HEK293T (cell line): ENCODE measurements around the gene ATP13A4.
"Not testable (repeated sequence)": the region's sequence is repeated elsewhere in the genome, so short reads cannot be mapped to it uniquely, and the experiment has no call there.

Source experiments
- CTCF ChIA-PET: fragments of 350-600 bp; formaldehyde crosslinking; extraction: SDS; loops from one replicate; lab custom pipeline; 2021; ENCODE audit warnings: antibody characterized with exemption, inconsistent platforms; lab: Yijun Ruan, JAX
- POLR2A ChIA-PET: fragments of 350-600 bp; formaldehyde crosslinking; extraction: SDS; loops from one replicate; lab custom pipeline; 2020; ENCODE audit warnings: antibody characterized with exemption, inconsistent platforms; lab: Yijun Ruan, JAX
- DNase-seq: peaks from one replicate; pipeline ENCODE4 v3.0.0; 2012; ENCODE audit warnings: mixed read lengths; ENCODE audit errors: extremely low spot score
- ARNT ChIP-seq: fragments of 450-650 bp; IDR thresholded peaks from 2 replicates; pipeline ENCODE4 v1.6.1; 2017; ENCODE audit warnings: mild to moderate bottlenecking
- BHLHE40 ChIP-seq: fragments of 450-650 bp; IDR thresholded peaks from 2 replicates; pipeline ENCODE4 v1.6.1; 2016; ENCODE audit warnings: mild to moderate bottlenecking, moderate library complexity, borderline replicate concordance
- CTBP1 ChIP-seq: fragments of 450-650 bp; IDR thresholded peaks from 2 replicates; pipeline ENCODE4 v1.6.1; 2016; ENCODE audit warnings: borderline replicate concordance
- ELF4 ChIP-seq: fragments of 450-650 bp; IDR thresholded peaks from 2 replicates; pipeline ENCODE4 v1.6.1; 2017; ENCODE audit warnings: antibody characterized with exemption
- FOXA1 ChIP-seq: fragments of 450-650 bp; IDR thresholded peaks from 2 replicates; pipeline ENCODE4 v1.6.1; 2016; ENCODE audit warnings: mild to moderate bottlenecking
- FOXK2 ChIP-seq: fragments of 450-650 bp; IDR thresholded peaks from 2 replicates; pipeline ENCODE4 v1.6.1; 2016; ENCODE audit warnings: mild to moderate bottlenecking
- FOXM1 ChIP-seq: fragments of 450-650 bp; IDR thresholded peaks from 2 replicates; pipeline ENCODE4 v1.6.1; 2017; ENCODE audit warnings: mild to moderate bottlenecking, borderline replicate concordance
- HDGF ChIP-seq: fragments of 450-650 bp; IDR thresholded peaks from 2 replicates; pipeline ENCODE4 v1.6.1; 2017; ENCODE audit warnings: antibody characterized with exemption, borderline replicate concordance
- L3MBTL2 ChIP-seq: fragments of 450-650 bp; conservative IDR thresholded peaks from 2 replicates; pipeline ENCODE4 v1.6.1; 2016; ENCODE audit warnings: mild to moderate bottlenecking
- LEF1 ChIP-seq: fragments of 450-650 bp; IDR thresholded peaks from 2 replicates; pipeline ENCODE4 v1.6.1; 2017; ENCODE audit warnings: mild to moderate bottlenecking, borderline replicate concordance
- NFRKB ChIP-seq: fragments of 450-650 bp; IDR thresholded peaks from 2 replicates; pipeline ENCODE4 v1.6.1; 2016; ENCODE audit warnings: mild to moderate bottlenecking, moderate library complexity
- SP1 ChIP-seq: fragments of 450-650 bp; IDR thresholded peaks from 2 replicates; pipeline ENCODE4 v1.6.1; 2017
- SUZ12 ChIP-seq: fragments of 450-650 bp; IDR thresholded peaks from 2 replicates; pipeline ENCODE4 v1.6.1; 2016; ENCODE audit warnings: mild to moderate bottlenecking
- TARDBP ChIP-seq: fragments of 450-650 bp; IDR thresholded peaks from 2 replicates; pipeline ENCODE4 v1.6.1; 2016
- ZNF384 ChIP-seq: fragments of 450-650 bp; IDR thresholded peaks from 2 replicates; pipeline ENCODE4 v1.6.1; 2016
- TF ChIP-seq, protein P1 (sequence below): fragments of 450-650 bp; IDR thresholded peaks from 2 replicates; pipeline ENCODE4 v1.6.1; 2016

ATP13A4 gene

DNA sequence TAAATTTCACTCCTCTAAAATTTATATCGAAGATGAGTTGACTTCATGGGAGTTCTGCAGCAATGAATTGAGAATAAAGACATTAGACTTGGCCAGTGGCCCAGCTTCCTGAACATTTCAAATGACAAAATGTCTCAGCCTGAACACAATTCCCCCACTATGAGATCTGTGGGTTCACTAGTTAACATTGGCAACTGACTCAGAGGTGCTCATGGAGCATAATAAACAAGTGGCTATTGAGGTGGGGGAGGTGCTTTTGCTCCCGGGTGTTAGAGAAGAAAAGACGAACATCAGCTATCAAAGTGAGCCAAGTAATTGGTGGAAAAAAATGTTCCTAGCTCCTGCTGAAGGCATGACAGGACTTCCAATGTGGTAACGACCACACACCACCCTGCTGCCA is 6.3 kb downstream of the ATP13A4 start:
- no peak for DNase-seq
- POLR2A ChIA-PET: no interaction called here
- TF ChIP-seq, protein P1, sequence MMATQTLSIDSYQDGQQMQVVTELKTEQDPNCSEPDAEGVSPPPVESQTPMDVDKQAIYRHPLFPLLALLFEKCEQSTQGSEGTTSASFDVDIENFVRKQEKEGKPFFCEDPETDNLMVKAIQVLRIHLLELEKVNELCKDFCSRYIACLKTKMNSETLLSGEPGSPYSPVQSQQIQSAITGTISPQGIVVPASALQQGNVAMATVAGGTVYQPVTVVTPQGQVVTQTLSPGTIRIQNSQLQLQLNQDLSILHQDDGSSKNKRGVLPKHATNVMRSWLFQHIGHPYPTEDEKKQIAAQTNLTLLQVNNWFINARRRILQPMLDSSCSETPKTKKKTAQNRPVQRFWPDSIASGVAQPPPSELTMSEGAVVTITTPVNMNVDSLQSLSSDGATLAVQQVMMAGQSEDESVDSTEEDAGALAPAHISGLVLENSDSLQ: no peak
- TF ChIP-seq FOXK2 (no peak), ARNT (no peak), NFRKB (no peak), LEF1 (no peak), HDGF (no peak), FOXM1 (no peak), SP1 (no peak)
- CTCF ChIA-PET: no interaction called here

GRCh38 chr3:193546129-193546528 is 8.6 kb downstream of the ATP13A4 start:
- no peak for TF ChIP-seq SUZ12
- no peak for TF ChIP-seq ELF4
- TF ChIP-seq, protein P1: no peak
- TF ChIP-seq SP1: no peak
- TF ChIP-seq FOXM1: no peak
- TF ChIP-seq HDGF: no peak
- no peak for TF ChIP-seq FOXA1
- no peak for TF ChIP-seq ZNF384
- TF ChIP-seq BHLHE40: no peak
- no peak for TF ChIP-seq ARNT
- TF ChIP-seq NFRKB: no peak
- TF ChIP-seq FOXK2: no peak
- no peak for TF ChIP-seq TARDBP
- TF ChIP-seq L3MBTL2: no peak
- no peak for TF ChIP-seq CTBP1
- TF ChIP-seq LEF1: no peak
- DNase-seq: no peak
- ChIA-PET CTCF (no interaction called here), POLR2A (no interaction called here)

DNA sequence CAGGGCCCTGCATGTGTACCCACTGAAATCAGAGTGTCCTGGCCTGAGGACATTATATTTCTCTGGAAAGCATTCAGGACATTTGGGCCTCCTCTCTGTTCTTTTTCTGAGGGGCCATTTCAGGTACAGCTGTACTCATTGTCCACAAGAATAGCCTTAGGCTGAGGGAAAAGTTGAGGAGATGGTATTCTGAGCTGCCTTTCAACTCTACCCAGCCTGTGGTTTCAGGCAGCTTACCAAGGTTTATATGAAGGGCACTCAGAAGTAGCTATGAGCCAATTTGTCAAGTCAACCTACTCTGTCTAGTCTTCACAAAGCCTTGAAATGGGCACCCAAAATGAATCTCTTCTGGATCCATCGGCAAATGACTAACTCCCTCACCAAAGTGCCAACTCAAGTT is 9.4 kb downstream of the ATP13A4 start:
- no peak for TF ChIP-seq ARNT
- TF ChIP-seq, protein P1: no peak
- CTCF ChIA-PET: no interaction called here
- DNase-seq: no peak
- POLR2A ChIA-PET: no interaction called here

DNA sequence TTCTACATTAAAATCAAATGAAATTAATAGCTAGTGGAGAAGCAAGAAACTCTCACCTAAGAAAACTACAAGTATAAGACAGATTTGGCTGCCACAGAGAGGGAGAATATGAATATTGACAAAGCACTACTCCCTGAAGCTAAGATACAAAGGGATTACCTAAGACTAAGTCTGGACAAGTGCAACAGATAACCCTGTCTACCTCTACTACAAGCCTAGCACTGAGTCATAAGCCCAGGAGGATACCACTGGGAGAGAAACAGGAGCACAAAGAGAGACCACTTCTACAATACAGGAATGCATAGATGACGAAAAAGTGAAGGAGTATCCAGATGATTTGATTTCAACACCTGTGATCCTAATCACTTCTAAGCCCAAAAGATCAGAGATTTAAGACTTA is 10.4 kb downstream of the ATP13A4 start:
- POLR2A ChIA-PET: no interaction called here
- DNase-seq: no peak
- CTCF ChIA-PET: no interaction called here
- TF ChIP-seq SP1 (no peak), TARDBP (no peak), SUZ12 (no peak), CTBP1 (no peak), HDGF (no peak), FOXA1 (no peak), NFRKB (no peak), L3MBTL2 (no peak), ELF4 (no peak), LEF1 (no peak), ARNT (no peak)

- CTCF ChIA-PET: no interaction called here
- TF ChIP-seq ARNT: no peak
- no peak for TF ChIP-seq FOXK2
- TF ChIP-seq FOXM1: no peak
- TF ChIP-seq L3MBTL2: no peak
- TF ChIP-seq FOXA1: no peak
- no peak for TF ChIP-seq SP1
- no peak for TF ChIP-seq SUZ12
- TF ChIP-seq ELF4: no peak
- DNase-seq: no peak
- POLR2A ChIA-PET: no interaction called here
Observed at GRCh38 chr3:193530231-193531165, 24.2 kb downstream of the ATP13A4 start.

DNA sequence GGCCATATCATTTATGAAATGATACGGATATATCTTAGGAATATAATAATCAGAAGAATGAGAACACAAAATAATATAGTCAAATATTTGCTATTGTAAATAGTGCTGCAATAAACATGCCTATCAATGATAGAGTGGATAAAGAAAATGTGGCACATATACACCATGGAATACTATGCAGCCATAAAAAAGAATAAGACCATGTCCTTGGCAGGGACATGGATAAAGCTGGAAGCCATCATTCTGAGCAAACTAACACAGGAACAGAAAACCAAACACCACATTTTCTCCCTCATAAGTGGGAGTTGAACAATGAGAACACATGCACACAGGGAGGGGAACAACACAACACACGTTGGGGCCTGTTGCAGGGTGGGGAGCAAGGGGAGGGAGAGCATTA is 28.6 kb downstream of the ATP13A4 start:
- CTCF ChIA-PET, DNase-seq, POLR2A ChIA-PET: not testable (repeated sequence)

- DNase-seq: no peak
- ChIA-PET POLR2A (no interaction called here), CTCF (no interaction called here)
- TF ChIP-seq TARDBP: no peak
Observed at GRCh38 chr3:193522473-193522872, 32.2 kb downstream of the ATP13A4 start.
